Keratinocyte (primary cell): Measurements from ENCODE around the gene FAM237A.

Source experiments
- EZH2 ChIP-seq: IDR thresholded peaks from one replicate; pipeline ENCODE4 v1.6.1; 2012; ENCODE audit warnings: inconsistent platforms, mild to moderate bottlenecking, low read length, moderate library complexity
- TF ChIP-seq, protein P1 (sequence below), 3 experiments: IDR thresholded peaks in 1 of 3; conservative IDR thresholded peaks in 1 of 3; optimal IDR thresholded peaks in 1 of 3; 2 replicates in 2 of 3; 3 replicates in 1 of 3; pipeline versions ENCODE3 to v1.5.1; 2011; ENCODE audit warnings: low read length in 3 of 3, mild to moderate bottlenecking in 3 of 3, moderate library complexity in 2 of 3, control low read depth in 1 of 3, inconsistent platforms in 1 of 3; ENCODE audit not compliant: insufficient read depth in 2 of 3; ENCODE audit errors: extremely low read depth in 1 of 3

DNA sequence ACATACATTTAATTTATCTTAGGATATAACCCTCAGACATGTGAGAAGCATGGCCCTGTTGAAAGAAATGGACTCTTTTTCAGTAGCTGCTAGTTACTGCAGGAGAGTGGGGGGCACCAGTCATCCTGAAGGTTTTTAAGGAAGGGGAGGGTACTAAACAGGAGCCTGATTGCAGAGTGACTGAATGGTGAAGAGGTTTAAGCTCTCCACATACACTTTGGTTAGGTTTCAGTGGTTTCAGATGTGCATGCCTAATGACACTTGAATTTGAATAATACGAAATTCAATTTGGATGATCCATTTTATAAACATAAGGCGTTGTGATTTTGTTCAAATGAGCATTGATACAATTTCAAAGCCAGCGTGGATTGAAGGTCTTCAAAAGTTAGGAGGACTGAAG, 10.9 kb upstream of the FAM237A start:
- TF ChIP-seq, protein P1, sequence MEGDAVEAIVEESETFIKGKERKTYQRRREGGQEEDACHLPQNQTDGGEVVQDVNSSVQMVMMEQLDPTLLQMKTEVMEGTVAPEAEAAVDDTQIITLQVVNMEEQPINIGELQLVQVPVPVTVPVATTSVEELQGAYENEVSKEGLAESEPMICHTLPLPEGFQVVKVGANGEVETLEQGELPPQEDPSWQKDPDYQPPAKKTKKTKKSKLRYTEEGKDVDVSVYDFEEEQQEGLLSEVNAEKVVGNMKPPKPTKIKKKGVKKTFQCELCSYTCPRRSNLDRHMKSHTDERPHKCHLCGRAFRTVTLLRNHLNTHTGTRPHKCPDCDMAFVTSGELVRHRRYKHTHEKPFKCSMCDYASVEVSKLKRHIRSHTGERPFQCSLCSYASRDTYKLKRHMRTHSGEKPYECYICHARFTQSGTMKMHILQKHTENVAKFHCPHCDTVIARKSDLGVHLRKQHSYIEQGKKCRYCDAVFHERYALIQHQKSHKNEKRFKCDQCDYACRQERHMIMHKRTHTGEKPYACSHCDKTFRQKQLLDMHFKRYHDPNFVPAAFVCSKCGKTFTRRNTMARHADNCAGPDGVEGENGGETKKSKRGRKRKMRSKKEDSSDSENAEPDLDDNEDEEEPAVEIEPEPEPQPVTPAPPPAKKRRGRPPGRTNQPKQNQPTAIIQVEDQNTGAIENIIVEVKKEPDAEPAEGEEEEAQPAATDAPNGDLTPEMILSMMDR (optimal IDR thresholded peaks at IDR 0.05 in 1 of 3, IDR thresholded peaks at IDR 0.05 in 1 of 3, conservative IDR thresholded peaks at IDR 0.05 in 1 of 3; ENCODE audit: extremely low read depth in 1 of 3, insufficient read depth in 2 of 3, low read length in 3 of 3), result no peak
- no peak for TF ChIP-seq EZH2
